Astrocyte of the cerebellum (primary cell): ENCODE results near the gene ZNF714.

ENCODE experiments used
- DNase-seq: peaks from one replicate; pipeline ENCODE4 v3.0.0-alpha.2; 2011; ENCODE audit warnings: low read depth
- H3K4me3 ChIP-seq: 2 replicates; pipeline ENCODE4 v1.5.1; 2011; ENCODE audit warnings: mild to moderate bottlenecking, low read depth, low read length, moderate library complexity
- CTCF ChIP-seq: IDR thresholded peaks from 2 replicates; pipeline ENCODE4 v1.5.1; 2012; ENCODE audit warnings: low read length, low read depth, moderate library complexity, mild to moderate bottlenecking; ENCODE audit errors: missing control alignments
- in situ Hi-C: cut with HindIII; loops from 2 replicates; pipeline ENCODE4 v1.10.0; 2017; ENCODE audit warnings: low sequenced_read_pairs

ZNF714 gene

GRCh38 chr19:21149877-21150276 is 67.9 kb downstream of the ZNF714 start:
- in situ Hi-C loops, result no loop called here
- no peak overlapping the region for H3K4me3 ChIP-seq
- DNase-seq, result no peak
- TF ChIP-seq CTCF, result no peak

GRCh38 chr19:21151460-21151859 is 69.5 kb downstream of the ZNF714 start:
- in situ Hi-C loops, result no loop called here
- no peak for DNase-seq
- no peak overlapping the region for H3K4me3 ChIP-seq
- no peak for TF ChIP-seq CTCF

- no peak overlapping the region for H3K4me3 ChIP-seq
- no peak for TF ChIP-seq CTCF
- in situ Hi-C loops, result no loop called here
- peak; percentile 23 for DNase-seq
Observed at GRCh38 chr19:21158523-21159135, 76.6 kb downstream of the ZNF714 start.

GRCh38 chr19:21164541-21164940 is 82.5 kb downstream of the ZNF714 start:
- in situ Hi-C loops, result no loop called here
- no peak for DNase-seq
- H3K4me3 ChIP-seq, result no peak overlapping the region
- TF ChIP-seq CTCF, result no peak

GRCh38 chr19:21166436-21166835 is 84.4 kb downstream of the ZNF714 start:
- no peak for DNase-seq
- H3K4me3 ChIP-seq, result no peak overlapping the region
- in situ Hi-C loops, result no loop called here
- no peak for TF ChIP-seq CTCF
